Mesendoderm (in vitro differentiated cells): Measurements from ENCODE around the gene SHROOM3.
A peak's percentile ranks its signal among the peaks of the same experiment; 100 is the strongest.

Experiments used
- DNase-seq: peaks from one replicate; pipeline ENCODE4 v3.0.0; 2013
- H2AK5ac ChIP-seq: 2 replicates; pipeline ENCODE4 v1.6.1; 2013; ENCODE audit warnings: low read length, inconsistent platforms
- H2BK120ac ChIP-seq: 2 replicates; pipeline ENCODE4 v1.6.1; 2013; ENCODE audit warnings: low read depth, mild to moderate bottlenecking, low read length, moderate library complexity, mixed read lengths
- H2BK15ac ChIP-seq: replicated peaks from 2 replicates; pipeline ENCODE4 v1.6.1; 2013; ENCODE audit warnings: low read depth, mild to moderate bottlenecking, moderate library complexity
- H2BK5ac ChIP-seq: 2 replicates; pipeline ENCODE4 v1.6.1; 2013; ENCODE audit warnings: low read length, inconsistent platforms
- H3K18ac ChIP-seq: 2 replicates; pipeline ENCODE4 v1.6.1; 2013; ENCODE audit warnings: mild to moderate bottlenecking, low read length, mixed read lengths
- H3K23ac ChIP-seq: one replicate; pipeline ENCODE4 v1.6.1; 2013; ENCODE audit warnings: low read length
- H3K27ac ChIP-seq: 2 replicates; pipeline ENCODE4 v1.5.1; 2013; ENCODE audit warnings: low read depth, mild to moderate bottlenecking, inconsistent platforms, low read length, moderate library complexity
- H3K27me3 ChIP-seq: 2 replicates; pipeline ENCODE4 v1.6.1; 2013; ENCODE audit warnings: low read length, control low read depth, mild to moderate bottlenecking, inconsistent platforms; ENCODE audit not compliant: insufficient read depth, poor library complexity
- H3K36me3 ChIP-seq: 2 replicates; pipeline ENCODE4 v1.6.1; 2013; ENCODE audit warnings: low read length, inconsistent platforms; ENCODE audit not compliant: control insufficient read depth, insufficient read depth
- H3K4ac ChIP-seq: one replicate; pipeline ENCODE4 v1.6.1; 2013; ENCODE audit warnings: low read depth, mild to moderate bottlenecking, low read length, moderate library complexity
- H3K4me1 ChIP-seq: 2 replicates; pipeline ENCODE4 v1.6.1; 2013; ENCODE audit warnings: low read depth, low read length, inconsistent platforms; ENCODE audit not compliant: control insufficient read depth
- H3K4me2 ChIP-seq: 2 replicates; pipeline ENCODE4 v1.6.1; 2013; ENCODE audit warnings: low read length
- H3K4me3 ChIP-seq: 2 replicates; pipeline ENCODE4 v1.5.1; 2013; ENCODE audit warnings: mild to moderate bottlenecking, low read length
- H3K56ac ChIP-seq: one replicate; pipeline ENCODE4 v1.6.1; 2013; ENCODE audit warnings: low read length
- H3K79me1 ChIP-seq: 2 replicates; pipeline ENCODE4 v1.6.1; 2013; ENCODE audit warnings: low read length, inconsistent platforms
- H3K79me2 ChIP-seq: 2 replicates; pipeline ENCODE4 v1.6.1; 2013; ENCODE audit warnings: mild to moderate bottlenecking, low read length; ENCODE audit not compliant: control insufficient read depth, insufficient read depth
- H3K9ac ChIP-seq: 2 replicates; pipeline ENCODE4 v1.6.1; 2013; ENCODE audit warnings: low read length, inconsistent platforms
- H4K5ac ChIP-seq: one replicate; pipeline ENCODE4 v1.6.1; 2013; ENCODE audit warnings: low read length
- H4K8ac ChIP-seq: one replicate; pipeline ENCODE4 v1.6.1; 2013; ENCODE audit warnings: low read depth, mild to moderate bottlenecking, control low read depth, low read length, moderate library complexity
- WGBS: extraction: QIAGEN DNeasy Blood & Tissue Kit; methylation state at CpG from one replicate; pipeline ENCODE4 v1.1.7; 2013; ENCODE audit warnings: low lambda C conversion rate, missing lambda C conversion rate; ENCODE audit not compliant: insufficient coverage; ENCODE audit errors: extremely low coverage; 5-methylcytosine and 5-hydroxymethylcytosine counted together

SHROOM3 gene

GRCh38 chr4:76538296-76538695 is 103.3 kb downstream of the SHROOM3 start:
- Histone ChIP-seq H3K27ac (no peak overlapping the region), H2AK5ac (no peak overlapping the region), H3K79me1 (no peaks in the 10 kb centered on the region), H3K4me2 (no peak overlapping the region), H3K18ac (no peak overlapping the region), H3K56ac (no peak overlapping the region), H2BK5ac (no peak overlapping the region), H3K27me3 (no peaks in the 10 kb centered on the region), H3K9ac (no peak overlapping the region), H4K8ac (no peak overlapping the region), H3K79me2 (no peaks in the 10 kb centered on the region), H3K4ac (peak overlapping the region; percentile 4), H4K5ac (no peak overlapping the region), H3K36me3 (no peaks in the 10 kb centered on the region), H3K4me3 (no peak overlapping the region), H3K23ac (no peak overlapping the region), H2BK15ac (no peak overlapping the region), H3K4me1 (no peaks in the 10 kb centered on the region), H2BK120ac (no peak overlapping the region)
- no peak for DNase-seq

GRCh38 chr4:76539979-76540378 is 105.0 kb downstream of the SHROOM3 start:
- Histone ChIP-seq H3K79me2 (no peaks in the 10 kb centered on the region), H2AK5ac (no peak overlapping the region), H3K23ac (no peak overlapping the region), H4K5ac (no peak overlapping the region), H3K79me1 (no peaks in the 10 kb centered on the region), H3K18ac (no peak overlapping the region), H3K4me1 (no peaks in the 10 kb centered on the region), H4K8ac (no peak overlapping the region), H3K4ac (no peak overlapping the region), H2BK15ac (no peak overlapping the region), H2BK5ac (no peak overlapping the region), H3K27ac (no peak overlapping the region), H3K4me3 (no peak overlapping the region), H3K36me3 (no peaks in the 10 kb centered on the region), H3K27me3 (no peaks in the 10 kb centered on the region), H2BK120ac (no peak overlapping the region), H3K4me2 (no peak overlapping the region), H3K9ac (no peak overlapping the region), H3K56ac (no peak overlapping the region)
- peak; percentile 85 for DNase-seq
- WGBS = no CpG with 5 or more reads among the region's 6 CpGs

- DNase-seq = no peak
- Histone ChIP-seq H3K56ac (no peak overlapping the region), H3K4ac (no peak overlapping the region), H2BK120ac (no peak overlapping the region), H3K79me2 (no peaks in the 10 kb centered on the region), H3K23ac (no peak overlapping the region), H4K8ac (no peak overlapping the region), H4K5ac (no peak overlapping the region), H2AK5ac (no peak overlapping the region), H2BK5ac (no peak overlapping the region), H2BK15ac (no peak overlapping the region), H3K4me2 (no peak overlapping the region), H3K18ac (no peak overlapping the region), H3K79me1 (no peaks in the 10 kb centered on the region), H3K27me3 (no peaks in the 10 kb centered on the region), H3K9ac (no peak overlapping the region), H3K4me1 (no peaks in the 10 kb centered on the region), H3K4me3 (no peak overlapping the region), H3K36me3 (no peaks in the 10 kb centered on the region), H3K27ac (no peak overlapping the region)
- no CpG with 5 or more reads among the region's 2 CpGs for WGBS
Measured at GRCh38 chr4:76540486-76540885, 105.5 kb downstream of the SHROOM3 start.

GRCh38 chr4:76543378-76543777 is 108.3 kb downstream of the SHROOM3 start:
- Histone ChIP-seq H3K27me3 (no peaks in the 10 kb centered on the region), H3K23ac (no peak overlapping the region), H3K4me2 (no peak overlapping the region), H3K9ac (no peak overlapping the region), H2BK15ac (no peak overlapping the region), H4K5ac (no peak overlapping the region), H3K4me3 (no peak overlapping the region), H3K4ac (no peak overlapping the region), H3K27ac (no peak overlapping the region), H2BK5ac (no peak overlapping the region), H3K79me2 (no peaks in the 10 kb centered on the region), H3K79me1 (no peaks in the 10 kb centered on the region), H4K8ac (no peak overlapping the region), H3K56ac (no peak overlapping the region), H2AK5ac (no peak overlapping the region), H2BK120ac (no peak overlapping the region), H3K4me1 (peaks cover 3% of the 10 kb centered on the region), H3K36me3 (no peaks in the 10 kb centered on the region), H3K18ac (no peak overlapping the region)
- no peak for DNase-seq
- no CpG with 5 or more reads among the region's 5 CpGs for WGBS

- no peak overlapping the region for H3K4me2 ChIP-seq
- H3K79me1 ChIP-seq = no peaks in the 10 kb centered on the region
- H2BK15ac ChIP-seq = no peak overlapping the region
- H3K27me3 ChIP-seq = no peaks in the 10 kb centered on the region
- DNase-seq = no peak
- WGBS = no CpG with 5 or more reads among the region's 2 CpGs
- no peak overlapping the region for H4K8ac ChIP-seq
- no peak overlapping the region for H3K56ac ChIP-seq
- no peak overlapping the region for H2AK5ac ChIP-seq
- no peak overlapping the region for H3K18ac ChIP-seq
- no peak overlapping the region for H2BK120ac ChIP-seq
- no peak overlapping the region for H3K27ac ChIP-seq
- no peak overlapping the region for H2BK5ac ChIP-seq
- no peak overlapping the region for H4K5ac ChIP-seq
- H3K4me1 ChIP-seq = peaks cover 3% of the 10 kb centered on the region
- H3K4me3 ChIP-seq = no peak overlapping the region
- H3K36me3 ChIP-seq = no peaks in the 10 kb centered on the region
- H3K23ac ChIP-seq = no peak overlapping the region
- H3K79me2 ChIP-seq = no peaks in the 10 kb centered on the region
- H3K9ac ChIP-seq = no peak overlapping the region
- H3K4ac ChIP-seq = no peak overlapping the region
Measured at GRCh38 chr4:76544725-76545124, 109.7 kb downstream of the SHROOM3 start.

- H3K36me3 ChIP-seq = no peaks in the 10 kb centered on the region
- H2AK5ac ChIP-seq = no peak overlapping the region
- no peak overlapping the region for H3K18ac ChIP-seq
- H2BK15ac ChIP-seq = no peak overlapping the region
- no peak overlapping the region for H3K23ac ChIP-seq
- no peaks in the 10 kb centered on the region for H3K27me3 ChIP-seq
- no peaks in the 10 kb centered on the region for H3K79me1 ChIP-seq
- H4K8ac ChIP-seq = no peak overlapping the region
- DNase-seq = no peak
- H3K56ac ChIP-seq = no peak overlapping the region
- H2BK5ac ChIP-seq = no peak overlapping the region
- H3K79me2 ChIP-seq = no peaks in the 10 kb centered on the region
- H3K4ac ChIP-seq = no peak overlapping the region
- no peak overlapping the region for H3K4me2 ChIP-seq
- WGBS = no CpG with 5 or more reads among the region's 6 CpGs
- no peak overlapping the region for H3K9ac ChIP-seq
- H4K5ac ChIP-seq = no peak overlapping the region
- H3K4me1 ChIP-seq = peaks cover 3% of the 10 kb centered on the region
- H3K4me3 ChIP-seq = no peak overlapping the region
- no peak overlapping the region for H2BK120ac ChIP-seq
- H3K27ac ChIP-seq = no peak overlapping the region
Measured at GRCh38 chr4:76545226-76545884, 110.3 kb downstream of the SHROOM3 start.
